Thyroid gland (tissue), 4 donors: ENCODE data around the gene TENT4A. TPM values are rescaled to one million over a fixed set of nuclear protein-coding genes. Genes with fewer than 3 reads are reported as not detected.

Source experiments
- DNase-seq, 2 donors: peaks; one replicate each; pipeline ENCODE4 v3.0.0-alpha.2; 2019
- H3K27ac ChIP-seq, 3 donors: fragments of 200-600 bp; sonication (generic); 1 replicate in 2 of 3; 2 replicates in 1 of 3; pipeline ENCODE4 v1.5.1; 2016 to 2019; ENCODE audit warnings: mild to moderate bottlenecking in 1 of 3, moderate library complexity in 1 of 3
- H3K27me3 ChIP-seq: fragments of 200-600 bp; sonication (generic); one replicate; pipeline ENCODE4 v1.5.1; 2019
- H3K36me3 ChIP-seq, 2 donors: fragments of 200-600 bp; sonication (generic); one replicate each; pipeline ENCODE4 v1.5.1; 2016 to 2019
- H3K4me1 ChIP-seq, 2 donors: fragments of 200-600 bp; sonication (generic); one replicate each; pipeline ENCODE4 v1.5.1; 2017 to 2019
- H3K4me3 ChIP-seq, 3 donors: fragments of 200-600 bp; sonication (generic); replicated peaks in 1 of 3; 1 replicate in 2 of 3; 2 replicates in 1 of 3; pipeline ENCODE4 v1.5.1; 2016; ENCODE audit warnings: mild to moderate bottlenecking in 1 of 3
- H3K9me3 ChIP-seq: fragments of 200-600 bp; sonication (generic); one replicate; pipeline ENCODE4 v1.5.1; 2017
- CTCF ChIP-seq, 6 experiments: fragments of 200-600 bp in 3 of 6; fragments of 450-650 bp in 3 of 6; sonication (generic) in 3 of 6; IDR thresholded peaks; one replicate each; pipeline ENCODE4 v1.5.1; 2016 to 2019; ENCODE audit warnings: antibody characterized with exemption in 6 of 6, mild to moderate bottlenecking in 2 of 6, inconsistent platforms in 1 of 6, moderate library complexity in 1 of 6
- POLR2A ChIP-seq, 2 donors: fragments of 450-650 bp; IDR thresholded peaks; one replicate each; pipeline ENCODE4 v1.6.1; 2017; ENCODE audit warnings: antibody characterized with exemption in 2 of 2, mild to moderate bottlenecking in 2 of 2, moderate library complexity in 1 of 2
- WGBS, 2 donors: methylation state at CpG; one replicate each; pipeline ENCODE4 v1.1.5; 2017; 5-methylcytosine and 5-hydroxymethylcytosine counted together
- intact Hi-C: fragments of 100-400 bp; cut with DNase I; formaldehyde crosslinking; loops from one replicate; pipeline ENCODE4 v1.15.1; 2023
- total RNA-seq, 4 donors: library from RNA; depleted of rRNA; stranded (reverse); fragments of >200 nt; gene quantifications; one replicate each; pipeline ENCODE4 v1.2.3, GENCODE V29; 2016

TENT4A gene
- total RNA-seq, 4 donors from 2014 or later, result 19.8 to 41.2 (median 29.4) TPM

DNA sequence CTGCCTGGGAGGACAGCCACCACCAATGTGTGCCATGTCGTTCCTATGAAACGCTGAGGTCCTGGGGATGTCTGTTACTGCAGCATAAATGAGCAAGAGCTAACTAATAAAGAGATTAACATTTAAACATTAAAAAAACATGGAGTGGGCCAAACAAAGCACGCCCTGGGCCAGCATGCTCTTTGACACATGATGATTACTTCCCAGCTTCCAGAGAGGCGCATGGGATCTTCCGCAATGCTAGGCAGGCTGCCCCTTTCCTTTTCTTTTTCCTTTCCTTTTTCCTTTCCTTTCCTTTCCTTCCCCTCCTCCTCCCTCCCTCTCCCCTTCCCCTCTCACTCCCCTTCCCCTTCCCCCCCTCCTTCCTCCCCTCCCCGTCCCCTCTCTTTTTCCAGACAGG, 10.6 kb upstream of the TENT4A start:
- DNase-seq, result no peak
- 92 to 95% methylated on average over 6 of the region's 6 CpGs for WGBS, 2 donors

DNA sequence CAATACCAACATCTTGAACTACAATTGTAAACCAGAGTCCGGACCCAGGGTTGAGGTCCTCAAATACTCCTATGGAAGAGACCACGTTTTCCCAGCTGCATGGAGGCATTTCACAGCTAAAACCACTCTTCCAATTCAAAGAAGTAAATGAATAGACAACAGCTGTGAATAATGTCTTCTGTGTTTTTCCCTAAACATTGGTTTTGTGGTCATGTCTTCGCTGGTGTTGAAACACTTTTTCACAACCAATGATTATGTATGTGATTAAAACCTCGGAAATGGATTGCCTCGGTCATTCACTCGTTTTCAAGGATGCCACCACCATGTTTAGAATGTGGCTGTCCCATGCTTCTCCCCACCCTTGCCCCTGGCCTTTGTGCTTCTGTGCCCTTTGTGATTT, 9.4 kb upstream of the TENT4A start:
- Histone ChIP-seq H3K9me3 (no peaks in the 10 kb centered on the region), H3K27ac (peak overlapping the region in 2 of 3 donors; percentile 52 to 65), H3K36me3 (no peaks in the 10 kb centered on the region), H3K4me3 (no peak overlapping the region), H3K4me1 (peaks cover 0 to 15% of the 10 kb centered on the region in 2 donors), H3K27me3 (no peaks in the 10 kb centered on the region)
- WGBS, 2 donors, result 75 to 79% methylated on average over 6 of the region's 6 CpGs
- TF ChIP-seq CTCF (IDR thresholded peaks at IDR 0.05) (no peak), POLR2A (IDR thresholded peaks at IDR 0.05) (no peak)
- DNase-seq, result no peak
- intact Hi-C loops, result no loop called here

More for the DNA sequence above, 10.6 kb upstream of the TENT4A start:
- no peaks in the 10 kb centered on the region for H3K27me3 ChIP-seq
- no peaks in the 10 kb centered on the region for H3K9me3 ChIP-seq
- no peak for TF ChIP-seq POLR2A (IDR thresholded peaks at IDR 0.05)
- TF ChIP-seq CTCF (IDR thresholded peaks at IDR 0.05), result no peak
- intact Hi-C loops, result no loop called here
- peaks cover 0 to 15% of the 10 kb centered on the region in 2 donors for H3K4me1 ChIP-seq
- no peaks in the 10 kb centered on the region for H3K36me3 ChIP-seq
- H3K27ac ChIP-seq, result no peak overlapping the region
- H3K4me3 ChIP-seq, result no peak overlapping the region

GRCh38 chr5:6704361-6704851, 8.8 kb upstream of the TENT4A start:
- WGBS, 2 donors, result 63 to 77% methylated on average over 11 of the region's 11 CpGs
- H3K9me3 ChIP-seq, result no peaks in the 10 kb centered on the region
- H3K4me3 ChIP-seq, result no peak overlapping the region
- TF ChIP-seq POLR2A (IDR thresholded peaks at IDR 0.05), result no peak
- TF ChIP-seq CTCF (IDR thresholded peaks at IDR 0.05), result no peak
- no peaks in the 10 kb centered on the region for H3K27me3 ChIP-seq
- peak in 1 of 2 donors; percentile 17 for DNase-seq
- intact Hi-C loops, result no loop called here
- H3K27ac ChIP-seq, result peak overlapping the region in 2 of 3 donors; percentile 52 to 65
- H3K36me3 ChIP-seq, result no peaks in the 10 kb centered on the region
- peaks cover 0 to 15% of the 10 kb centered on the region in 2 donors for H3K4me1 ChIP-seq

DNA sequence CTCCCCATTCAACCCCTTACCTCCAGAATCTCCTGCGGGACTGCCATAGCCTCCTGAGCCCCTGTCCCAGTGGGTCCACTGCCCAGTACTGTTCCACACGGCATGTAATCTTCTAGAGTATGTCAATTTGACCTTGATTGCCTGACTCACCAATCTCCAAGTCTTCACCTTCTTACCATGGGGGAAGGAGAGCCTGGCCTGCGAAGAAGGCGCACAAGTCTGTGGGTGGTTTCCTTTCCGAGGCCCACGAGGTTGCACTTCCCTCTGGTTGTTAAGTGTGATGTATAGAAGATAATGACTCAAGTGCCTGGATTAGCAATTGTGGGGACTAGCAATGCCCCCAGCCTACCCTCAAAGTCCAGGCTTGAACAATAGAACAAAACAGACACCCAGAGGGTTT, 8.1 kb upstream of the TENT4A start:
- Histone ChIP-seq H3K27ac (peak overlapping the region in 2 of 3 donors; percentile 52 to 65), H3K4me1 (peaks cover 0 to 15% of the 10 kb centered on the region in 2 donors), H3K4me3 (no peak overlapping the region), H3K9me3 (no peaks in the 10 kb centered on the region), H3K36me3 (no peaks in the 10 kb centered on the region), H3K27me3 (no peaks in the 10 kb centered on the region)
- 81 to 85% methylated on average over 6 of the region's 6 CpGs for WGBS, 2 donors
- TF ChIP-seq POLR2A (IDR thresholded peaks at IDR 0.05) (no peak), CTCF (IDR thresholded peaks at IDR 0.05) (no peak)
- DNase-seq, result no peak
- intact Hi-C loops, result no loop called here

GRCh38 chr5:6705959-6706358, 7.3 kb upstream of the TENT4A start:
- TF ChIP-seq POLR2A (IDR thresholded peaks at IDR 0.05) (no peak), CTCF (IDR thresholded peaks at IDR 0.05) (no peak)
- Histone ChIP-seq H3K27me3 (no peaks in the 10 kb centered on the region), H3K36me3 (no peaks in the 10 kb centered on the region), H3K9me3 (no peaks in the 10 kb centered on the region), H3K4me3 (no peak overlapping the region), H3K27ac (no peak overlapping the region), H3K4me1 (peaks cover 0 to 15% of the 10 kb centered on the region in 2 donors)
- 63 to 71% methylated on average over 5 of the region's 5 CpGs for WGBS, 2 donors
- no peak for DNase-seq
- intact Hi-C loops, result no loop called here
